Body of pancreas (tissue), 4 donors: ENCODE results near the gene PERCC1. TPM values are rescaled to one million over a fixed set of nuclear protein-coding genes. Genes with fewer than 3 reads are reported as not detected.

Source experiments
- ATAC-seq: fragments of 150-250 bp; one replicate; pipeline ENCODE4 v1.9.1; 2016
- DNase-seq, 4 donors: peaks; one replicate each; pipeline ENCODE4 v3.0.0-alpha.2; 2019
- H3K27ac ChIP-seq, 4 donors: fragments of 200-600 bp; sonication (generic); 1 replicate in 3 of 4; 2 replicates in 1 of 4; pipeline versions ENCODE4 v1.5.1 to v1.6.1; 2016 to 2019; ENCODE audit warnings: mild to moderate bottlenecking in 1 of 4, mixed read lengths in 1 of 4, moderate library complexity in 1 of 4
- H3K27me3 ChIP-seq, 2 donors: fragments of 200-600 bp; sonication (generic); one replicate each; pipeline ENCODE4 v1.6.0; 2016; ENCODE audit warnings: mild to moderate bottlenecking in 1 of 2
- H3K36me3 ChIP-seq, 2 donors: fragments of 200-600 bp; sonication (generic); replicated peaks in 1 of 2; 2 replicates each; pipeline ENCODE4 v1.5.1; 2016; ENCODE audit warnings: low read depth in 2 of 2; ENCODE audit not compliant: insufficient read depth in 1 of 2
- H3K4me1 ChIP-seq: fragments of 200-600 bp; sonication (generic); one replicate; pipeline ENCODE4 v1.6.0; 2016
- H3K4me3 ChIP-seq, 2 donors: fragments of 200-600 bp; sonication (generic); 1 replicate in 1 of 2; 2 replicates in 1 of 2; pipeline ENCODE4 v1.5.1; 2016 to 2019
- H3K9me3 ChIP-seq, 3 donors: fragments of 200-600 bp; sonication (generic); 1 replicate in 2 of 3; 2 replicates in 1 of 3; pipeline ENCODE4 v1.5.1; 2016
- CTCF ChIP-seq, 7 experiments: fragments of 450-650 bp in 4 of 7; fragments of 200-600 bp in 3 of 7; sonication (generic) in 3 of 7; IDR thresholded peaks; one replicate each; pipeline ENCODE4 v1.5.1; 2016 to 2019; ENCODE audit warnings: antibody characterized with exemption in 7 of 7
- POLR2A ChIP-seq, 3 donors: fragments of 450-650 bp; IDR thresholded peaks; one replicate each; pipeline ENCODE4 v1.6.1; 2016; ENCODE audit warnings: antibody characterized with exemption in 3 of 3, mild to moderate bottlenecking in 2 of 3
- WGBS, 2 donors: methylation state at CpG; one replicate each; pipeline ENCODE4 v1.1.5; 2017; 5-methylcytosine and 5-hydroxymethylcytosine counted together
- intact Hi-C: fragments of 100-400 bp; cut with DNase I; formaldehyde crosslinking; loops from one replicate; pipeline ENCODE4 v1.15.1; 2023
- total RNA-seq, 2 donors: library from RNA; depleted of rRNA; stranded (reverse); fragments of >200 nt; gene quantifications; one replicate each; pipeline ENCODE4 v1.1.0, GENCODE V29; 2016

The PERCC1 gene
- total RNA-seq, 2 donors from 2014 or later: not detected

DNA sequence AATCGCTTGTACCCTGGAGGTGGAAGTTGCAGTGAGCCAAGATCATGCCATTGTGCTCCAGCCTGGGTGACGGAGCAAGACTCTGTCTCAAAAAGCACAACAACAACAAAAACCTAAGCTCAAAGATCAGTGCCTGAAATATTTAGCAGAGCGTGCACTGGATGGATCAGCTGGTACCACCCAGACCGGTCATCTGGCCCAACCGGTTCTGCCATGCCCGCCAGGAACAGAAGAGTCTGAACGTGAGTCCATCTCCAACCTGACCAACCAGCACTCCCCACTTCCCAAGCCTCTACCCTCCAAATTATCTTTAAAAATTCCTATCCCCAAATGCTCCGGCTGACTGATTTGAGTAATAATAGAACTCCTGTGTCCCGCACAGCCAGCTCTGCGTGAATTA lies 8.8 kb upstream of the PERCC1 start:
- 78 to 83% methylated on average over 10 of the region's 10 CpGs for WGBS, 2 donors
- Histone ChIP-seq H3K36me3 (no peaks in the 10 kb centered on the region), H3K27me3 (no peaks in the 10 kb centered on the region), H3K9me3 (no peaks in the 10 kb centered on the region), H3K4me3 (no peak overlapping the region), H3K4me1 (peaks cover 39% of the 10 kb centered on the region), H3K27ac (peak overlapping the region in 1 of 4 donors; percentile 94)
- no peak for ATAC-seq
- intact Hi-C loops: no loop called here
- DNase-seq: no peak
- no peak for TF ChIP-seq POLR2A (IDR thresholded peaks at IDR 0.05)
- TF ChIP-seq CTCF (IDR thresholded peaks at IDR 0.05): no peak

DNA sequence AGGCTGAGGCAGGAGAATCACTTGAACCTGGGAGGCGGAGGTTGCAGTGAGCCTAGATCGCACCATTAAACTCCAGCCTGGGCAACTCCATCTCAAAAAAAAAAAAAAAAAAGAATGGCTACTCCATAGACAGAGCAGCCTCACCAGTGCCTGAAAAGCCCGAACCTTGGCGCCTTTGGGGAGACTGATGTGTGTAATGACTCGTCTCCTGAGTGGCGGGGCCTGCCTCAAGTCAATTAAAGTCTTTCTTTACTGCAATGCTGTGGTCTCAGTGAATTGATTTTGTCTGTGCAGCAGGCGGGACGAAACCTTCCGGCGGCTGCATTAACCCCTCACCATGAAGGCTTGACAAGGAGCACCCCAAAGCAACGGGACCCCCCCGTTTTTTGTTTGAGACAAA lies 6.8 kb upstream of the PERCC1 start:
- H3K9me3 ChIP-seq: no peaks in the 10 kb centered on the region
- TF ChIP-seq CTCF (IDR thresholded peaks at IDR 0.05): no peak
- TF ChIP-seq POLR2A (IDR thresholded peaks at IDR 0.05): no peak
- no peak overlapping the region for H3K4me3 ChIP-seq
- no peak for ATAC-seq
- no peak overlapping the region for H3K27ac ChIP-seq
- H3K4me1 ChIP-seq: peaks cover 24% of the 10 kb centered on the region
- intact Hi-C loops: no loop called here
- WGBS, 2 donors: 87 to 91% methylated on average over 12 of the region's 12 CpGs
- H3K36me3 ChIP-seq: no peaks in the 10 kb centered on the region
- DNase-seq: no peak
- H3K27me3 ChIP-seq: no peaks in the 10 kb centered on the region

GRCh38 chr16:1425616-1426370 lies 5.1 kb upstream of the PERCC1 start:
- 75 to 85% methylated on average over 4 to 16 of the region's 16 CpGs for WGBS, 2 donors
- intact Hi-C loops: no loop called here
- TF ChIP-seq CTCF (IDR thresholded peaks at IDR 0.05) (no peak), POLR2A (IDR thresholded peaks at IDR 0.05) (no peak)

GRCh38 chr16:1426734-1427471 lies 4.0 kb upstream of the PERCC1 start:
- no peak for DNase-seq
- Histone ChIP-seq H3K27ac (no peak overlapping the region), H3K4me1 (peaks cover 14% of the 10 kb centered on the region), H3K36me3 (no peaks in the 10 kb centered on the region), H3K27me3 (no peaks in the 10 kb centered on the region), H3K4me3 (no peak overlapping the region), H3K9me3 (no peaks in the 10 kb centered on the region)
- WGBS, 2 donors: 68 to 70% methylated on average over 13 to 42 of the region's 42 CpGs
- TF ChIP-seq CTCF (IDR thresholded peaks at IDR 0.05) (no peak), POLR2A (IDR thresholded peaks at IDR 0.05) (no peak)
- intact Hi-C loops: no loop called here
- no peak for ATAC-seq

More at GRCh38 chr16:1425616-1426370, 5.1 kb upstream of the PERCC1 start:
- Histone ChIP-seq H3K36me3 (no peaks in the 10 kb centered on the region), H3K4me1 (peaks cover 19% of the 10 kb centered on the region), H3K4me3 (no peak overlapping the region), H3K9me3 (no peaks in the 10 kb centered on the region), H3K27ac (no peak overlapping the region), H3K27me3 (no peaks in the 10 kb centered on the region)
- DNase-seq: no peak
- ATAC-seq: no peak
